Astrocyte (in vitro differentiated cells and primary cell): ENCODE data around the gene BTN2A1.

ENCODE experiments used
- EZH2 ChIP-seq: IDR thresholded peaks from 2 replicates; pipeline ENCODE4 v1.6.1; 2012; ENCODE audit warnings: mild to moderate bottlenecking, low read length, inconsistent platforms; ENCODE audit not compliant: insufficient read depth
- TF ChIP-seq, protein P1 (sequence below): IDR thresholded peaks from 2 replicates; pipeline ENCODE4 v1.5.1; 2011; ENCODE audit warnings: low read depth, mild to moderate bottlenecking, inconsistent platforms, low read length, moderate library complexity; ENCODE audit not compliant: insufficient read depth

DNA sequence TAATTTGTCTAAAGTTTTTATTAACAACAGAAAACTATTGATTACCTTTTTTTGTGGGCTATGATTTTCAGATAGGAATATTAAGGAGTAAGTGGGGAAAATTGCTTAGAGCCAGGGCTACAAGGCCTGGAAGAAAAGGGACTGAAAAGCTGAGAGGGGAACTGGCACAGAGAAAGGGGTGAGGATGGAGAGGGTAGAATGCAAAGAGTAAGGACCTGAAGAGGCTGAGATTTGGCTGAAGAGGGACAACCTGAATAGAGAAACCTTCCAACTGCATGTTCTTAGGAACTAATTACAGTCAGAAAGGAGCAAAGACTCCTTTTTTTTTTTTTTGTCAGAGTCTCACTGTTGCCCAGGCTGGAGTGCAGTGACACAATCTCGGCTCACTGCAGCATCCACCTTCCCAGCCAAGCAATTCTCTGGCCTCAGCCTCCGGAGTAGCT is 16.7 kb downstream of the BTN2A1 start:
- TF ChIP-seq, protein P1, sequence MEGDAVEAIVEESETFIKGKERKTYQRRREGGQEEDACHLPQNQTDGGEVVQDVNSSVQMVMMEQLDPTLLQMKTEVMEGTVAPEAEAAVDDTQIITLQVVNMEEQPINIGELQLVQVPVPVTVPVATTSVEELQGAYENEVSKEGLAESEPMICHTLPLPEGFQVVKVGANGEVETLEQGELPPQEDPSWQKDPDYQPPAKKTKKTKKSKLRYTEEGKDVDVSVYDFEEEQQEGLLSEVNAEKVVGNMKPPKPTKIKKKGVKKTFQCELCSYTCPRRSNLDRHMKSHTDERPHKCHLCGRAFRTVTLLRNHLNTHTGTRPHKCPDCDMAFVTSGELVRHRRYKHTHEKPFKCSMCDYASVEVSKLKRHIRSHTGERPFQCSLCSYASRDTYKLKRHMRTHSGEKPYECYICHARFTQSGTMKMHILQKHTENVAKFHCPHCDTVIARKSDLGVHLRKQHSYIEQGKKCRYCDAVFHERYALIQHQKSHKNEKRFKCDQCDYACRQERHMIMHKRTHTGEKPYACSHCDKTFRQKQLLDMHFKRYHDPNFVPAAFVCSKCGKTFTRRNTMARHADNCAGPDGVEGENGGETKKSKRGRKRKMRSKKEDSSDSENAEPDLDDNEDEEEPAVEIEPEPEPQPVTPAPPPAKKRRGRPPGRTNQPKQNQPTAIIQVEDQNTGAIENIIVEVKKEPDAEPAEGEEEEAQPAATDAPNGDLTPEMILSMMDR = no peak
- TF ChIP-seq EZH2 = no peak
